Vagina (tissue), 2 donors: ENCODE results near the gene NCS1. TPM values are rescaled to one million over a fixed set of nuclear protein-coding genes. Genes with fewer than 3 reads are reported as not detected.

Source experiments
- DNase-seq, 2 donors: peaks; one replicate each; pipeline ENCODE4 v3.0.0-alpha.2; 2017; ENCODE audit errors: extremely low spot score in 2 of 2
- H3K27ac ChIP-seq: fragments of 200-600 bp; sonication (generic); one replicate; pipeline ENCODE4 v1.5.1; 2019
- H3K27me3 ChIP-seq: fragments of 200-600 bp; sonication (generic); one replicate; pipeline ENCODE4 v1.5.1; 2019
- H3K36me3 ChIP-seq, 2 donors: fragments of 200-600 bp; sonication (generic); one replicate each; pipeline ENCODE4 v1.5.1; 2017 to 2019
- H3K4me1 ChIP-seq: fragments of 200-600 bp; sonication (generic); one replicate; pipeline ENCODE4 v1.5.1; 2019
- H3K4me3 ChIP-seq, 2 donors: fragments of 200-600 bp; sonication (generic); 1 replicate in 1 of 2; 2 replicates in 1 of 2; pipeline ENCODE4 v1.5.1; 2016 to 2019
- H3K9me3 ChIP-seq: fragments of 200-600 bp; sonication (generic); one replicate; pipeline ENCODE4 v1.5.1; 2019
- POLR2A ChIP-seq, 2 donors: fragments of 450-650 bp; IDR thresholded peaks; one replicate each; pipeline ENCODE4 v1.6.1; 2017; ENCODE audit warnings: antibody characterized with exemption in 2 of 2, mild to moderate bottlenecking in 2 of 2, moderate library complexity in 2 of 2
- POLR2AphosphoS5 ChIP-seq, 2 donors: sonication (generic); formaldehyde crosslinking; IDR thresholded peaks; one replicate each; pipeline ENCODE4 v1.9.0; 2017; ENCODE audit warnings: antibody characterized with exemption in 2 of 2, mild to moderate bottlenecking in 2 of 2, low read depth in 1 of 2; ENCODE audit not compliant: insufficient read depth in 1 of 2
- intact Hi-C: fragments of 100-400 bp; cut with DNase I; formaldehyde crosslinking; loops from one replicate; pipeline ENCODE4 v1.15.1; 2023
- total RNA-seq: library from RNA; depleted of rRNA; stranded (reverse); fragments of >200 nt; gene quantifications from one replicate; pipeline ENCODE4 v1.2.3, GENCODE V29; 2016
- TF ChIP-seq, protein P1 (sequence below), 3 experiments: fragments of 450-650 bp in 2 of 3; fragments of 200-600 bp in 1 of 3; sonication (generic) in 1 of 3; IDR thresholded peaks; one replicate each; pipeline ENCODE4 v1.5.1; 2017 to 2019; ENCODE audit warnings: antibody characterized with exemption in 3 of 3, mild to moderate bottlenecking in 2 of 3, moderate library complexity in 2 of 3

NCS1 gene
- total RNA-seq, 1 donor from 2014 or later: 20.4 TPM

GRCh38 chr9:130166399-130166798, 5.8 kb upstream of the NCS1 start:
- H3K4me1 ChIP-seq: no peaks in the 10 kb centered on the region
- H3K27ac ChIP-seq: no peak overlapping the region
- H3K9me3 ChIP-seq: no peaks in the 10 kb centered on the region
- no peak for DNase-seq
- TF ChIP-seq POLR2A (IDR thresholded peaks at IDR 0.05) (no peak), POLR2AphosphoS5 (IDR thresholded peaks at IDR 0.05; ENCODE audit: insufficient read depth in 1 of 2, low read depth in 1 of 2) (no peak)
- TF ChIP-seq, protein P1, sequence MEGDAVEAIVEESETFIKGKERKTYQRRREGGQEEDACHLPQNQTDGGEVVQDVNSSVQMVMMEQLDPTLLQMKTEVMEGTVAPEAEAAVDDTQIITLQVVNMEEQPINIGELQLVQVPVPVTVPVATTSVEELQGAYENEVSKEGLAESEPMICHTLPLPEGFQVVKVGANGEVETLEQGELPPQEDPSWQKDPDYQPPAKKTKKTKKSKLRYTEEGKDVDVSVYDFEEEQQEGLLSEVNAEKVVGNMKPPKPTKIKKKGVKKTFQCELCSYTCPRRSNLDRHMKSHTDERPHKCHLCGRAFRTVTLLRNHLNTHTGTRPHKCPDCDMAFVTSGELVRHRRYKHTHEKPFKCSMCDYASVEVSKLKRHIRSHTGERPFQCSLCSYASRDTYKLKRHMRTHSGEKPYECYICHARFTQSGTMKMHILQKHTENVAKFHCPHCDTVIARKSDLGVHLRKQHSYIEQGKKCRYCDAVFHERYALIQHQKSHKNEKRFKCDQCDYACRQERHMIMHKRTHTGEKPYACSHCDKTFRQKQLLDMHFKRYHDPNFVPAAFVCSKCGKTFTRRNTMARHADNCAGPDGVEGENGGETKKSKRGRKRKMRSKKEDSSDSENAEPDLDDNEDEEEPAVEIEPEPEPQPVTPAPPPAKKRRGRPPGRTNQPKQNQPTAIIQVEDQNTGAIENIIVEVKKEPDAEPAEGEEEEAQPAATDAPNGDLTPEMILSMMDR (IDR thresholded peaks at IDR 0.05): no peak
- H3K36me3 ChIP-seq: no peaks in the 10 kb centered on the region
- no peaks in the 10 kb centered on the region for H3K27me3 ChIP-seq
- intact Hi-C loops: no loop called here
- no peak overlapping the region for H3K4me3 ChIP-seq

DNA sequence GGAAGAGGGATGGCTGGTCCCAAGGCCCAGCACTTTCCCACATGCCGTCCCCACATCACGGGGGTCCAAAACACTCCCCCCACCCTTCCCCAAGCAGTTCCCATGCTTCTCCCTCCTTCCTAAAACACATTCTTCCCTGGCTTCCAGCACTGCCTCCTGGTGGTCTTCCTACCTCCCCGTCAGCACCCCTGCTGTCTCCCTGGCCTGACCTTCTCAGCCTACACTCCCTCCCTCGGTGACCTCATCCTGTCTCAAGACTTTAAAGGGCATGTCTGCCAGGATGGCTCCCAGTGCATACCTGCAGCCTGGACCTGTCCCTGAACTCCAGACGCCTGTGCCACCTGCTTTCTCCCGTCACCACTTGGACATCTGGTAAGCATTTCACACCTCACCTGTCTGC, 4.3 kb upstream of the NCS1 start:
- TF ChIP-seq POLR2A (IDR thresholded peaks at IDR 0.05) (no peak), POLR2AphosphoS5 (IDR thresholded peaks at IDR 0.05; ENCODE audit: insufficient read depth in 1 of 2, low read depth in 1 of 2) (no peak)
- TF ChIP-seq, protein P1 (IDR thresholded peaks at IDR 0.05): no peak
- intact Hi-C loops: no loop called here
- no peaks in the 10 kb centered on the region for H3K9me3 ChIP-seq
- DNase-seq: no peak
- H3K4me3 ChIP-seq: no peak overlapping the region
- H3K27ac ChIP-seq: no peak overlapping the region
- H3K36me3 ChIP-seq: no peaks in the 10 kb centered on the region
- peaks cover 9% of the 10 kb centered on the region for H3K4me1 ChIP-seq
- H3K27me3 ChIP-seq: no peaks in the 10 kb centered on the region

GRCh38 chr9:130171226-130172148, 717 bp upstream of the NCS1 start:
- intact Hi-C loops: loop anchor here (5.0 to 10.0 kb wide), 2 partner anchors 66 to 173 kb away; no protein-coding TSS in a partner anchor
- Histone ChIP-seq H3K9me3 (no peaks in the 10 kb centered on the region), H3K27ac (peak overlapping the region; percentile 75)

DNA sequence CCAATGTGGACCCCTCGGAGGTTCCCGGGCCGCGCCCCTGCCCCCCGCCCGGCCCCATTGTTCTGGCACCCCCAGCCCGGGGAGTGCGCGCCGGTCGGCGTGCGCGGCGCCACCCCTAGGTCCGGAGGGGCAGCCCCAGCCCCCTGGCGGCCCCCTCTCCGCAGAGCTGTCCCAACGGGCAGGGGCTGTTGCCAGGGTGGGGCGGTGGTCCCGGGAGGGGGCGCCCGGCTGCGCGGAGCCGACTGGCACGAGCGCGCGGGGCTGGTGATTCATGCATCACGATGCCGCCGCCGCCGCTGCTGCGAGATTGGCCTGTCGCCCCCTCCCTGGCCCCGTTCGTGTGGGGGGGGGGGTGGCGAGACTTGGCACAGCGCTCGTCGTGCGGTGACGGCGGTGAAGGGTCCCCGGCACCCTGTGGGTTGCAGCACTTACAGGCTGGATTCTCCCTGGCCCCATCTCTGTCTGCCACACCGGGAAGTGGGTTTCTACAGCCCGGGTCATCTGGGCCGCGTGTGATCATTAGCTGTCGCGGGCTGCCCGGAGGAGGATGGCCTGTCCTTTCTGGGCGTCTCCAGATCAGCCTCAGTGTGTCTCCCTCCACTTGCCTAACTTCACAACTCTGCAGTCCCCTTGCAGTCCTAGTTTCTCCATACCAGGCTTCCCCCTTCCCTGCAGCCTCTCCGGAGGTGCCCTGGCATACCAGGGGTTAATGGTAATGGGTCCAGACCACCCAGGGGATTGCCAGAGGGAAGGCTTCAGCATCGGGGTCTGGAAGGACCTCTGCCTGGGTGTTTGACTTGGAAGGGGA, 858 bp downstream of the NCS1 start:
- TF ChIP-seq POLR2A (IDR thresholded peaks at IDR 0.05) (no peak), POLR2AphosphoS5 (IDR thresholded peaks at IDR 0.05; ENCODE audit: insufficient read depth in 1 of 2, low read depth in 1 of 2) (peak in 1 of 2 donors; percentile 53)
- H3K4me3 ChIP-seq: peak overlapping the region; percentile 69 to 97
- H3K27me3 ChIP-seq: no peaks in the 10 kb centered on the region
- H3K27ac ChIP-seq: peak overlapping the region; percentile 88
- no peak for DNase-seq
- intact Hi-C loops: loop anchor here (5.0 to 10.0 kb wide), 2 partner anchors 64 to 172 kb away; no protein-coding TSS in a partner anchor
- peaks cover 33% of the 10 kb centered on the region for H3K4me1 ChIP-seq
- H3K36me3 ChIP-seq: no peaks in the 10 kb centered on the region
- no peaks in the 10 kb centered on the region for H3K9me3 ChIP-seq

More at GRCh38 chr9:130171226-130172148, 717 bp upstream of the NCS1 start:
- peaks cover 33% of the 10 kb centered on the region for H3K4me1 ChIP-seq
- TF ChIP-seq, protein P1 (IDR thresholded peaks at IDR 0.05): no peak
- no peak for DNase-seq
- H3K4me3 ChIP-seq: peak overlapping the region; percentile 69 to 97
- no peaks in the 10 kb centered on the region for H3K36me3 ChIP-seq
- no peaks in the 10 kb centered on the region for H3K27me3 ChIP-seq

DNA sequence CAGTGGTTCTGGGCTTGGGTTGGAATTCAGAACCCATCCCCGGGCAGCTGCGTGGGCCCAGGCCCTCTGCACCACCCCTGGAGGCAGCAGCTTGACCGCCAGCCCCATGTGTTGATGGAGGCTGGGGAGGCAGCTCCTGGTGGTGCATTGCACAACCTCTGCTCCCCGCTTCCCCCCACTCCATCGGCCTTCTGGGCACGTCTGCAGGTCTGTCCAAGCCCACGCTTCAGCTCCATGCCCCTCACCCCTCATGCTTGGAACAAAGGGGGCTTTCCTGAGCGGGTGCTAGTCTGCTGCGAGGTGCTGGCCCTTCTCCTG, 1.4 kb downstream of the NCS1 start:
- Histone ChIP-seq H3K4me1 (peaks cover 33% of the 10 kb centered on the region), H3K9me3 (no peaks in the 10 kb centered on the region), H3K4me3 (peak overlapping the region; percentile 69 to 97), H3K27me3 (no peaks in the 10 kb centered on the region), H3K27ac (peak overlapping the region; percentile 88), H3K36me3 (no peaks in the 10 kb centered on the region)
- intact Hi-C loops: loop anchor here (5.0 to 10.0 kb wide), 2 partner anchors 64 to 171 kb away; no protein-coding TSS in a partner anchor
- DNase-seq: no peak
- TF ChIP-seq, protein P1 (IDR thresholded peaks at IDR 0.05): no peak
- TF ChIP-seq POLR2AphosphoS5 (IDR thresholded peaks at IDR 0.05; ENCODE audit: insufficient read depth in 1 of 2, low read depth in 1 of 2) (peak in 1 of 2 donors; percentile 30), POLR2A (IDR thresholded peaks at IDR 0.05) (no peak)
